Endometrial microvascular endothelial cells (primary cell): ENCODE results near the gene GSE1. TPM values are rescaled to one million over a fixed set of nuclear protein-coding genes. Genes with fewer than 3 reads are reported as not detected.

Source experiments
- in situ Hi-C: cut with HindIII; loops from 2 replicates; pipeline ENCODE4 v1.10.0; 2017; ENCODE audit warnings: low sequenced_read_pairs, low pct_unique_long_range_greater_than_20kb; ENCODE audit errors: inconsistent ontology term
- total RNA-seq: library from RNA; depleted of rRNA; stranded (reverse); fragments of >200 nt; gene quantifications from one replicate; pipeline ENCODE4 v1.2.3, GENCODE V29; 2015; ENCODE audit errors: inconsistent ontology term

GSE1 gene
- total RNA-seq, 1 donor from 2014 or later = 5.8 TPM

GRCh38 chr16:85612191-85612800 is 826 bp upstream of the GSE1 start:
- in situ Hi-C loops = no loop called here

GRCh38 chr16:85613604-85614337 is 649 bp downstream of the GSE1 start:
- in situ Hi-C loops = no loop called here

GRCh38 chr16:85614338-85615013 is 1.4 kb downstream of the GSE1 start:
- in situ Hi-C loops = no loop called here

GRCh38 chr16:85615014-85615851 is 2.1 kb downstream of the GSE1 start:
- in situ Hi-C loops = no loop called here

GRCh38 chr16:85615852-85616606 is 2.9 kb downstream of the GSE1 start:
- in situ Hi-C loops = no loop called here

- in situ Hi-C loops = no loop called here
Observed at GRCh38 chr16:85616607-85617321, 3.6 kb downstream of the GSE1 start.

GRCh38 chr16:85617948-85618347 is 4.8 kb downstream of the GSE1 start:
- in situ Hi-C loops = no loop called here

- in situ Hi-C loops = no loop called here
Observed at GRCh38 chr16:85618521-85618920, 5.4 kb downstream of the GSE1 start.

GRCh38 chr16:85619101-85619891 is 6.2 kb downstream of the GSE1 start:
- in situ Hi-C loops = no loop called here

GRCh38 chr16:85620374-85620773 is 7.3 kb downstream of the GSE1 start:
- in situ Hi-C loops = no loop called here

- in situ Hi-C loops = no loop called here
Observed at GRCh38 chr16:85621698-85622428, 8.7 kb downstream of the GSE1 start.

GRCh38 chr16:85622683-85623082 is 9.6 kb downstream of the GSE1 start:
- in situ Hi-C loops = no loop called here

GRCh38 chr16:85623250-85623649 is 10.1 kb downstream of the GSE1 start:
- in situ Hi-C loops = no loop called here

GRCh38 chr16:85623997-85624601 is 11.0 kb downstream of the GSE1 start:
- in situ Hi-C loops = no loop called here

- in situ Hi-C loops = no loop called here
Observed at GRCh38 chr16:85624646-85625045, 11.5 kb downstream of the GSE1 start.

GRCh38 chr16:85625053-85625452 is 11.9 kb downstream of the GSE1 start:
- in situ Hi-C loops = no loop called here
